Thyroid gland (tissue), 4 donors: Measurements from ENCODE around the gene OSGIN1.

Source experiments
- POLR2A ChIP-seq, 2 donors: fragments of 450-650 bp; IDR thresholded peaks; one replicate each; pipeline ENCODE4 v1.6.1; 2017; ENCODE audit warnings: antibody characterized with exemption in 2 of 2, mild to moderate bottlenecking in 2 of 2, moderate library complexity in 1 of 2
- TF ChIP-seq, protein P1 (sequence below), 6 experiments: fragments of 200-600 bp in 3 of 6; fragments of 450-650 bp in 3 of 6; sonication (generic) in 3 of 6; IDR thresholded peaks; one replicate each; pipeline ENCODE4 v1.5.1; 2016 to 2019; ENCODE audit warnings: antibody characterized with exemption in 6 of 6, mild to moderate bottlenecking in 2 of 6, inconsistent platforms in 1 of 6, moderate library complexity in 1 of 6

DNA sequence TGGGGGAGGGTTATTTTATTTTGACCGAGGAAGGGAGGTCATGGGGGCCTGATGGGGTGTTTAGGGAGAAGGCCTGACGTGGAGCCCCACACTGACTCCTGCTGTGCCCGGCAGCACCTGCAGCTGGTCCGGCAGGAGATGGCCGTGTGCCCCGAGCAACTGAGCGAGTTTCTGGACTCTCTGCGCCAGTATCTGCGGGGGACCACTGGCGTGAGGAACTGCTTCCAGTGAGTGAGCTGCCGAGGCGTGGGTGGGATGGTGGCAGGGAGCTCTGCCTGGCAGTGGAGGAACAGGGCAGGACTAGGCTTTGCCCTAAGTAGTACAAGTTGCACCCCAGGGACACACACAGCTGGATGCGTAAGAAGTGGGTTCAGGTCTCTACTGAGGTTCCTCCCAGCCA, 45.1 kb downstream of the OSGIN1 start:
- TF ChIP-seq, protein P1, sequence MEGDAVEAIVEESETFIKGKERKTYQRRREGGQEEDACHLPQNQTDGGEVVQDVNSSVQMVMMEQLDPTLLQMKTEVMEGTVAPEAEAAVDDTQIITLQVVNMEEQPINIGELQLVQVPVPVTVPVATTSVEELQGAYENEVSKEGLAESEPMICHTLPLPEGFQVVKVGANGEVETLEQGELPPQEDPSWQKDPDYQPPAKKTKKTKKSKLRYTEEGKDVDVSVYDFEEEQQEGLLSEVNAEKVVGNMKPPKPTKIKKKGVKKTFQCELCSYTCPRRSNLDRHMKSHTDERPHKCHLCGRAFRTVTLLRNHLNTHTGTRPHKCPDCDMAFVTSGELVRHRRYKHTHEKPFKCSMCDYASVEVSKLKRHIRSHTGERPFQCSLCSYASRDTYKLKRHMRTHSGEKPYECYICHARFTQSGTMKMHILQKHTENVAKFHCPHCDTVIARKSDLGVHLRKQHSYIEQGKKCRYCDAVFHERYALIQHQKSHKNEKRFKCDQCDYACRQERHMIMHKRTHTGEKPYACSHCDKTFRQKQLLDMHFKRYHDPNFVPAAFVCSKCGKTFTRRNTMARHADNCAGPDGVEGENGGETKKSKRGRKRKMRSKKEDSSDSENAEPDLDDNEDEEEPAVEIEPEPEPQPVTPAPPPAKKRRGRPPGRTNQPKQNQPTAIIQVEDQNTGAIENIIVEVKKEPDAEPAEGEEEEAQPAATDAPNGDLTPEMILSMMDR (IDR thresholded peaks at IDR 0.05), result no peak
- no peak for TF ChIP-seq POLR2A (IDR thresholded peaks at IDR 0.05)
